ENCODE data around the gene TMED7.

The TMED7 gene

DNA sequence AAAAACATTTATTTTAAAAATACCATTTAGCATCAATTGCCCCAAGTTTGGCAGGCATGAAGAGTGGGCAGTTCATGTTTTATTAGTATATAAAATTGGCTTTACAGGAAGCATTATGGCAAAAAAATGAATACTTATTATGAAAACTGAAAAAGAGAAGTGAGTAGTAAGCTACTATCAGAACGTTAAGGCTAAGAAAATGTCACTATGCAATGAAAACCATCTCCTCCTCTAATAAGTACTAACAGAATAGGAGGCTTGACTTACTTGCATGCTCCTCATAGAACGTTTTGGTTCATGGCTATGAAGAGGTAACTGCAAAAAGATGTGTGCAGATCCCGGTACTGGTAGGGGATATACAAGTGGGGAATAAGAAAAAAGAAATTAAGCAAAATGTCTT, 47.2 kb downstream of the TMED7 start:
- DNase-seq (ENCODE audit: low read depth in 2 of 2): no peak
- no peak for TF ChIP-seq CTCF (IDR thresholded peaks at IDR 0.05; ENCODE audit: low read depth, low read length)
- no peak overlapping the region for H3K4me3 ChIP-seq (replicated peaks in 1 of 2; ENCODE audit: low read depth in 2 of 2, low read length in 2 of 2)

DNA sequence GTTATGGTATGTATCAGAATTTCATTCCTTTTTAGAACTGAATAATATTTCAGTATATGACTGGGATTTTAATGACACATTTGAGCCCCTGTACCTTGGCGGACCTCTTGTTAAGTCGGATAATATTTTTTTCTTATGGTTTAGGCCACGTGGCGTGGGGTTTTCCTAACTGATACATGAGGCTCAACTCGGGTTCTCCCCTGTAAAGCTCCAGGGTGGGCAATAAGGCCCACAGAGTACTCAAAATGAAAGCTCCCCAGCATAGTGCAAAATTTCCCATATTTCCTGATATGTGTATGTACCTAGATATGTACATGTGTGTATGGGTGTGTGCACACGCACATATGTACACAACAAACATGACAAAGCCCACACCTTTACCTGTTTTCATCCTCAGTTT, 48.1 kb downstream of the TMED7 start:
- no peak for TF ChIP-seq CTCF (IDR thresholded peaks at IDR 0.05; ENCODE audit: low read depth, low read length)
- DNase-seq (ENCODE audit: low read depth in 2 of 2): no peak
- H3K4me3 ChIP-seq (replicated peaks in 1 of 2; ENCODE audit: low read depth in 2 of 2, low read length in 2 of 2): no peak overlapping the region

DNA sequence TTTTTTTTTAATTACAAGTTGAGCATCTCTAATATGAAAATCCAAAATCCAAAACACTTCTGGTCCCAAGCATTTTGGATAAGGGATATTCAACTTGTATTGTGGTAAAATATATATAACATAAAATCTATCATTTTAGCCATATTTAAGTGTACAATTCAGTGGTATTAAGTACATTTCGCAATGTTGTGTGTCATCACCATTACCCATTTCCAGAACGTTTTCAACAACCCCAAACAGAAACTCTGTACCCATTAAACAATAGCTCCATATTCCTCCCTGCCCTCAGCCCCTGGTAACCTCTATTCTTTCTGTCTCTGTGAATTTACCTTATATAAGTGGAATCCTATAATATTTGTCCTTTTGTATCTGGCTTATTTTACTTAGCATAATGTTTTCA, 48.5 kb downstream of the TMED7 start:
- TF ChIP-seq CTCF (IDR thresholded peaks at IDR 0.05; ENCODE audit: low read depth, low read length): no peak
- peak in 1 of 2 donors; percentile 74 for DNase-seq (ENCODE audit: low read depth in 2 of 2)
- H3K4me3 ChIP-seq (replicated peaks in 1 of 2; ENCODE audit: low read depth in 2 of 2, low read length in 2 of 2): no peak overlapping the region

DNA sequence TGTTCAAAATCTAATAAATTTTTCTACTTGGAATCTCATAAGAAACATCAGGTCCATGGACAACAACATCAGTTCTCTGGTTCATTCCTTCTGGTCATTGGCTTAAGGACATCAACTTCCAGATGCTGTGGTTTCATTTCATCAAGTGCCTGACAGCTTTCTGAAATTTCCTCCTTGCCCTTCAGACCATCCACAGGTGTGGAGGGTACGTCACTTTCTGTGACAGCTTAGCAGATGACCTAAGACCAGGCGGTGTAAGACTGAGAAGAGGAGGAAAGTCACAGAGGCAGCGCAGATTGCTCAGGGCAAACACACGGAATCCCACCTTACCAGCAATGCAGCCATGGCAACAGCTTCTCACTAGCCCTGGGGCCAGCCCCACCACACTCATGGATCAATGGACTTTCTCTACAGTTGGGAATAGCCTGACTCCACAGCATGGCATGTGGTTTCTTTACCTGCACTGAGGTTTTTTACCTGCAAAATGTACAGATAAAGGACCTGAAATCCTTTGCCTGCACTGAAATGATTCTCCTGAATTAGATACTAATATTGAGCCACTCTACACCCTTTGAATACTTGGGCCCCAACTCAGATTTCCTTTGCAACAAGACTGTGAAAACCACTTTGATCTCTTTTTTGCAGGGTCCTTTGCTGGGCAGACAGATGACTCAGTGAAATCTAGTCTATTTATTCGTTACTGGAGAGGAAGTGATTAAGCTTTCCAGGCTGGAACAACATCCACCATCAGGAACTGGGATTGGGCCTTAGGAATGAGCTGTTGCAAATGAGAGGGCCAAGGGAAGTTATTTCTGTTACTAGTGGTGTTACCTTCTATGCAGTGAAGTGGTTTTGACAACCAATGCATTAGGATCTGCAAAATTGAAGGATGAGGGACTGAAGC, 50.4 kb downstream of the TMED7 start:
- H3K4me3 ChIP-seq (replicated peaks in 1 of 2; ENCODE audit: low read depth in 2 of 2, low read length in 2 of 2): no peak overlapping the region
- TF ChIP-seq CTCF (IDR thresholded peaks at IDR 0.05; ENCODE audit: low read depth, low read length): no peak
- peak; percentile 59 to 86 for DNase-seq (ENCODE audit: low read depth in 2 of 2)

GRCh38 chr5:115573133-115573532, 52.7 kb downstream of the TMED7 start:
- no peak overlapping the region for H3K4me3 ChIP-seq (replicated peaks in 1 of 2; ENCODE audit: low read depth in 2 of 2, low read length in 2 of 2)
- no peak for TF ChIP-seq CTCF (IDR thresholded peaks at IDR 0.05; ENCODE audit: low read depth, low read length)
- peak; percentile 67 to 69 for DNase-seq (ENCODE audit: low read depth in 2 of 2)

- TF ChIP-seq CTCF (IDR thresholded peaks at IDR 0.05; ENCODE audit: low read depth, low read length): no peak
- no peak overlapping the region for H3K4me3 ChIP-seq (replicated peaks in 1 of 2; ENCODE audit: low read depth in 2 of 2, low read length in 2 of 2)
- peak; percentile 51 to 74 for DNase-seq (ENCODE audit: low read depth in 2 of 2)
These were observed 54.4 kb downstream of the TMED7 start for GRCh38 chr5:115571441-115571878.

All from cardiac fibroblast (primary cell).